Heart left ventricle (tissue), 13 donors: ENCODE measurements around the gene SPRR3.

ENCODE experiments used
- CTCF ChIP-seq, 12 donors: fragments of 200-600 bp; sonication (generic) in 4 of 12; IDR thresholded peaks; one replicate each; pipeline versions ENCODE4 v1.5.0 to v1.8.0; 2018 to 2022; ENCODE audit warnings: antibody characterized with exemption in 12 of 12, mild to moderate bottlenecking in 5 of 12
- POLR2A ChIP-seq, 2 donors: fragments of 450-650 bp; IDR thresholded peaks; one replicate each; pipeline ENCODE4 v1.6.1; 2017; ENCODE audit warnings: antibody characterized with exemption in 2 of 2, mild to moderate bottlenecking in 2 of 2, moderate library complexity in 2 of 2
- donor health status: ischemic (EF 13 %, LVEDD 7.1; RV severe dilation, severe dysfunction).
- donor health status: DM: no; HTN: yes; CAD: no.
- donor health status: DM: no; HTN: no; CAD: no.
- donor health status: ischemic (EF 25% LVEDD 6.9; RV normal size, moderate dysfunction).
- donor health status: ischemic (EF 25% LVEDD 5.7; RV mildly dilated, moderate dysfunction).
- donor health status: ischemic (EF 35%, LVEDD 5.7; RV mildly dilated, moderate dysfunction).
- donor health status: nonischemic (EF 11% LVEDD 7.7; RV severe dilation, severe dysfunction).
- donor health status: DM: yes; HTN: yes; CAD: no.
- donor health status: PGD.
- donor health status: ischemic (EF 29% LVEDD 5.4; RV normal size, mild dysfunction).
- donor health status: nonischemic (EF 23%, LVEDD 6.1; RV moderate dilation, normal function).

GRCh38 chr1:153032677-153033308, 31.2 kb downstream of the SPRR3 start:
- TF ChIP-seq POLR2A (IDR thresholded peaks at IDR 0.05) (no peak), CTCF (IDR thresholded peaks at IDR 0.05) (no peak)
